OCI-M2 (cell line): ENCODE data around the gene CAMSAP2.

Experiments
- DNase-seq: peaks from one replicate; lab custom pipeline; 2025; ENCODE audit not compliant: unreplicated experiment; lab: John Stamatoyannopoulos, UW

The CAMSAP2 gene

GRCh38 chr1:200896531-200897196, 158.0 kb downstream of the CAMSAP2 start:
- no peak for DNase-seq

GRCh38 chr1:200897259-200897658, 158.6 kb downstream of the CAMSAP2 start:
- no peak for DNase-seq

GRCh38 chr1:200899015-200899386, 160.3 kb downstream of the CAMSAP2 start:
- DNase-seq = no peak

- no peak for DNase-seq
Observed at GRCh38 chr1:200899451-200899915, 160.8 kb downstream of the CAMSAP2 start.

DNA sequence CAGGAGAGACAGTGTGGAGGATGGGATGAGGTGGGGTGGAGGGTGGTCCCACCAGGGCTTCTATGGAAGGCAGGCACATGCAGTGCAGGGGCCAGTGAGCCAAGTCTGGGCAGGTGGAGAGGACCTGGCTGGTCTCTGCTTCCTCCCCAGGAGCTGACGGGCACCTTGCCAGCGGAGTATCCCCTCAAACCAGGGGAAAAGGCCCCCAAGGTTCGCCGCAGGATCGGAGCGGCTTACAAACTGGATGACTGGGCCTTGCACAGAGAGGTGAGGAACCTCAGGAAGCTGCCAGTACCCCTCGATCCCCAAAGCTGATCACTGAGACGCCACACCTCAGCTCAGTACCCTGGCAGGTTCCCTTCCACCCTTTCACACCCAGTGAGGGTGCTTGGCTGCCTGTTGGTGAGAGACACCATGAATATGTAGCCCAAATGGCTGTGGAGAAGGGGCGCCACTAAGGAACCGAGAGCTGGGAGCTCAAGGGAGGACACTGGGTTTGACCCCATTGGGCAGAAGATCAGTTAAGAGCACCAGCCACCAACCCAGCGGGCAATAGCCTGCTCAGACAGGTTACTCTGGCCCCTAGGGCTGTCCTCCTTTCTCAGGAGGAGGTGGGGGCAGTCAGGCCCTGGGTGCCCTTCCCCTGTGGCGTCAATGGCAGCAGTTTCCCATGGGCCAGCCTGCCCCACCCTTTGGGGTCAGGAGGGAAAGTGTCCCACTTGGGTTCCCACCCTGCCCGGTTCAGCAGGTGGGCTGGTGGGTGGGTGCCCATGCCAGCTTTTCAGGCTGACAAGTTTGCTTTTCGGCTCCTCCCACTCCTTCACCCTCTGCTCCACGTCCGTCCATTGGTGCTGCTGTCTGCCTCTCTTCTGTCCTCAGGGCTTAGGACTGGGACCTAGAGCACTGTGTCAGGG, 161.5 kb downstream of the CAMSAP2 start:
- no peak for DNase-seq

DNA sequence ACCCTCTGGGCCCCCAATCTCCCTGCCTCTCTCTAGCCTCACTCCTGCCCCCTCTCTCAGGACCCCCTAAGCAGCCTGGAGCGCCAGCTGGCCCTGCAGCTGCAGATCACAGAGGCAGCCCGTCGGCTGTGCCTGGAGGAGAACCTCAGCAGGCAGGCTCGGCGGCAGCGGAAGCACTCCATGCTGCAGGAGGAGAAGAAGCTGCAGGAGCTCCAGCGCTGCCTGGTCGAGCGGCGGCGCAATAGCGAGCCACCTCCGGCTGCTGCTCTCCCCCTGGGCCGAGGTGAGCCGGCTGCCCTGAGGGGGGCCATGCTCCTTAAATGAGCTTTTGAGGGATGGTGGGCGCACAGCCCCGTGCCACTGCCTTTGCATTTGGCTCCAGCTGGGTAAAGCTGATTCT, 162.2 kb downstream of the CAMSAP2 start:
- DNase-seq = no peak

DNA sequence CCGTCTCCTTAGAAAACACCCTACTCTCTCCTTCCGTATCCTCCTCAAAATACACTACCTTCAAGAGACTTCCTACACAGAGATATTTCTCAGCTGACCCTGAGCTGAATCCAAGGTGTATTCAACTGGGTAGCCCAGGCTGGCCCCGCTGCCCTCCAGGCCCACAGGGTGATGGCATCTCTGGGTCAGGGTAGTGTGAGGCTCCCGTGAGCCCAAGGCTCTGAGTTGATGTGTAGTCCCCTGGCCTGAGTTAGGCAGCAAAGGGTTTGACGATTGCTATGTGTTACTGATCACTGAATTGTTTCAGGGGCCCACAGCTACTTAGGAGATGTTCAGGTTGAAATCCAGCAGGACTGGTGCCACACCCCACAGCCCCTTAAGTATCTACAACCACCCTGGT, 162.7 kb downstream of the CAMSAP2 start:
- no peak for DNase-seq

DNA sequence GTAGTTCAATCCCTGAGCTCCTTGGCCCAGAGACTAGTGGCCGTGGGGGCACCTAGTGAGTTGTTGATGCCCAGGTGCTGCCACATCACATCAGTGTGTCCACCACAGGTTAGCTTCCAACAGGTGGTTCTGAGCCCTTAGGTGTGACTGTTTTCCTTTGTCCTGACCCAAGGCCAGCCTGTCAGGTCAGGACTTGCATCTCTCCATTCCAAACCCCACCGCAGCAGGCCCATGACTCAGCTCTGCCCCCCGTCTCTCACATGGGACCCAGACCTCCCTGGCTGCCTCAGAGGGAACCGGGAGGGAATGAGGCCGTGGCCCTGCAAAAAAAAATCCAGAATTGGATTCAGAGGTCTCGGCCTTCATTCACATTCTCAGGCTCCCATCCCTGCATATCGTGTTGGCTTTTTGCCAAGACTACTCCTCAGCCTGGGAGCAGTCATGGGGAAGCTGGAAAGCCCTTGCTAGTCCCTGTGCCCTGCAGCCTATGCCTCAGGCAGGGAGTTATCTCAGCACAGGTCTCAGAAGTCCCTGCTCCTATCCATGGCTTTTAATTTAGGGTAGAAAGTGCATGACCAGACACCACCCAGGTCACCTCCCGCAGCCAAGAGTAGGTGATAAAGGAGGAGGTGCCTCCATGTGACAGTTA, 163.2 kb downstream of the CAMSAP2 start:
- no peak for DNase-seq

GRCh38 chr1:200903793-200904192, 165.1 kb downstream of the CAMSAP2 start:
- no peak for DNase-seq

- no peak for DNase-seq
Observed at GRCh38 chr1:200904772-200905171, 166.1 kb downstream of the CAMSAP2 start.

DNA sequence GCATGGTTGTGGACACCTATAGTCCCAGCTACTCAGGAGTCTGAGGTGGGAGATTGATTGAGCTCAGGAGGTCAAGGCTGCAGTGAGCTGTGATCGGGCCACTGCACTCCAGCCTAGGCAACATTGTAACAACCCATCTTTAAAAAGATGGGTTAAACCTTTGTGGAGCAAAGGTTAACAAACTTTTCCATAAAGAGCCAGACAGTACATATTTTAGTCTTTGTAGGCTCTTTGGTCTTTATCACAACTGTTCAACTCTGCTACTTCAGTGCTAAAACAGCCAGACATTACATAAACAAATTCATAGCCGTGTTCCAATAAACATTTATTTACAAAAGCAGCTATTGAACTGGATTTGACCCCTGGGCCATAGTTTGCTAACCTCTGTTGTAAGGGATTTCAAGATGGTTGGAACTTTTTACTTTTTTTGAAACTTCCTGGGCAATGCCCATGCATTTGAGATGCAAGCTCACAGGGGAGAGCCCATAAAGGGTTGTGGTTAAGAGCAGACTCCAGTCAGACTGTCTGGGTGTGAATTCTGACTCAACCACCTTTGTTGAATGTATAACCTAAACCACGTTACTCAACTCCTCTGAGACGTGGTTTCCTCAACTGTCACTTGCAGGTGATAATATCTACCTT, 166.8 kb downstream of the CAMSAP2 start:
- no peak for DNase-seq

DNA sequence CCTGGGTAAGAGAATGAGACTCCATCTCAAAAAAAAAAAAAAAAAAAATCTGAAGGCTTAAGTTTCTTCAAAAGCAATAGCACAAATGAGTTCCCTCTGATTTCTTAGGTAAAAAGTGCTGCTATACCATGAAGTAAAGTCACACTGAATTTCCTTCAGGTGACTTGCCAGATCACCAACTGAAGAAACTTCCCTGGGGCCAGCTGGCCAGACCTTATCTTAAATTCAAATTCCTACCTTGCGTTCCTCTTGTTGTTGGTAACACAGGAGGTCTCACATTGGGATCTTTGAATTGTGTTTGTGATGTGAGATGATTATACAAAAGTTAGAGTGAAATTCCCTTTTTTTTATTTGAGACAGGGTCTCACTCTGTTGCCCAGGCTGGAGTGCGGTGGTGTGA, 167.8 kb downstream of the CAMSAP2 start:
- DNase-seq = no peak

- DNase-seq = no peak
Observed at GRCh38 chr1:200907611-200908097, 169.0 kb downstream of the CAMSAP2 start.

DNA sequence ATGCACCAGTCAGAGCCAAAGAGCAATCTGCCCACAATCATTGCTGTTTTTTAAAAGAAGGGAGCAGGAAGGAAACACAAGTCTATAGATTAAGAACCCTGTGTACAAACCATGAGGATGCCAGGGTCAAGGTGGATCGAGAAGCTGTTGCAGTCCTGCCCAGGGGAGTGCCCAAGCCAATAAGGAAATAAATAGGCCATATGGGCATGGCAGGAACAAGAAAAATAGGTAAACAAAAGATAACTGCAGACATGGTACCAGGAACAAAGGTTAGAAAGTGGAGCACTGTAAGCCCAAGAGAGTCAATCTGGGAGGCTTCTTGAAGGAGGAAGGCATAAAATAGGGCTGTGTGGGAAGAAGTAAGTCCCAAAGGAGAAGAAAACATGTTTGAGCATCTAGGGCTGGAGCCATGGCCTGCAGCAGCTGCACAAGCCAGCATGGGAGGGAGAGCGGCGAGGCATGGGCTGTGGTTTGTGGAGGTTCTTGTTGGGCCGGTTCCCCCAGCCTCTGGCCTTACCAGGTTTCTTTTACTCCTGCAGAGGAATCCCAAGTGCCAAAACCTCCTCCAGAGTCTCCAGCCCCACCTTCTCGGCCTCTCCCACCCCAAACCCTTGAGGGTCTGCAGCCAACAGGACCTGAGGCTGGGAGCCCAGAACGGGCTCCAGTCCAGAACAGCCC, 169.6 kb downstream of the CAMSAP2 start:
- DNase-seq = no peak

- no peak for DNase-seq
Observed at GRCh38 chr1:200909071-200909470, 170.4 kb downstream of the CAMSAP2 start.

DNA sequence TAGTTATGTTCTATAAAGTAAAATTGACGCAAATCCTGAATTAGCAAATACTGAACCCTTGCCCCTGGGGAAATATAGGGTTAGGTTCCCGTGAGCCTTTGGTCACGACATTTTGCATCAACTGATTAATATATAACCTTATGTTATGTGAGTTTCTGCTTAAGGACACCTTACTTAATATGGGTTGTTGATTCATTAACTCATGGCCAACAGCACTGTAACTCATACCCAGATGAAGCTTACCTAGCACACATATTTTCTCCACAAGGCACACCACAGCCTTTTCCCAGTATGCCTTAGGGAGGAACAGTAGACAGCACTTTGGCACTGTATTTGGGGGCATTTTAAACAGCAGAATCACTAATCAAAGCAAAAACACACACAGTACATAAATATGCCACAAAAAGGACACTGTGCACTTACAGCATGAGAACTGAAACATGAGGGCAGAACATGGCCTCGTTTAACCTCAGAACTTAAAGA, 171.1 kb downstream of the CAMSAP2 start:
- DNase-seq = no peak
